Measurements from ENCODE around the gene AFAP1.

The AFAP1 gene

GRCh38 chr4:7874838-7875237 is 64.8 kb downstream of the AFAP1 start:
- no peaks in the 10 kb centered on the region for H3K36me3 ChIP-seq (ENCODE audit: control insufficient read depth, insufficient read depth, low read length)
- H3K9ac ChIP-seq (ENCODE audit: low read length): no peak overlapping the region
- H3K4me3 ChIP-seq (ENCODE audit: low read length): no peak overlapping the region
- no peaks in the 10 kb centered on the region for H3K27me3 ChIP-seq (ENCODE audit: control insufficient read depth, insufficient read depth, low read length)
- peaks cover 7% of the 10 kb centered on the region for H3K4me1 ChIP-seq (ENCODE audit: control insufficient read depth, insufficient read depth, low read length)
- no peaks in the 10 kb centered on the region for H3K9me3 ChIP-seq (ENCODE audit: control insufficient read depth, low read length)

- Histone ChIP-seq H3K27me3 (ENCODE audit: control insufficient read depth, insufficient read depth, low read length) (no peaks in the 10 kb centered on the region), H3K9me3 (ENCODE audit: control insufficient read depth, low read length) (no peaks in the 10 kb centered on the region), H3K36me3 (ENCODE audit: control insufficient read depth, insufficient read depth, low read length) (no peaks in the 10 kb centered on the region), H3K4me1 (ENCODE audit: control insufficient read depth, insufficient read depth, low read length) (peaks cover 7% of the 10 kb centered on the region), H3K4me3 (ENCODE audit: low read length) (no peak overlapping the region), H3K9ac (ENCODE audit: low read length) (no peak overlapping the region)
Observed at GRCh38 chr4:7873881-7874280, 65.8 kb downstream of the AFAP1 start.

DNA sequence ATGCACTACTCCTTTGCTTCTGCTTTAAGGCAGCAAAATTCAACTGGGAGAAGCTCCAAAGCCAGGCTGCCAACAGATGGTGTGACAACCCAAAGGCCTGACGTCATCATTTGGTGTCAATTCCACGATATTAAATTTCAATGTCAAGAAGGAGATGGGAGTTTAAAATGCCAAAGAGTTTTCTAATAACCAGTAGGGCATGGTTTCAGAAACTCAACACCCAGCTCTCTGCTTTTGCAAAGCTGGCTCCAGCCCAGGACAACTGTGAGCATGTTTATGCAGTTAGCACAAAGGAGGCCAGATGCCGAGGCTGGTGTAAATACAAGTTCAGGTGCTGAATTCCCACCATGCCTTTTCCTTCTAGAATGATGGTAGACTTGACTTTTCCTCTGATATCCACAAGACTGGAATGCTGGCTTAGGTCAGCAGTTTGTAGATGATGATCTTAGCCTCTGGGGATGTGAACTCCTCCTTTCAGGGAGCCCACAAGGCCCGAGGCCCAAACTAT is 67.3 kb downstream of the AFAP1 start:
- Histone ChIP-seq H3K4me1 (ENCODE audit: control insufficient read depth, insufficient read depth, low read length) (no peaks in the 10 kb centered on the region), H3K4me3 (ENCODE audit: low read length) (no peak overlapping the region), H3K36me3 (ENCODE audit: control insufficient read depth, insufficient read depth, low read length) (no peaks in the 10 kb centered on the region), H3K9ac (ENCODE audit: low read length) (no peak overlapping the region), H3K27me3 (ENCODE audit: control insufficient read depth, insufficient read depth, low read length) (no peaks in the 10 kb centered on the region), H3K9me3 (ENCODE audit: control insufficient read depth, low read length) (no peaks in the 10 kb centered on the region)

- Histone ChIP-seq H3K4me3 (ENCODE audit: low read length) (no peak overlapping the region), H3K27me3 (ENCODE audit: control insufficient read depth, insufficient read depth, low read length) (no peaks in the 10 kb centered on the region), H3K36me3 (ENCODE audit: control insufficient read depth, insufficient read depth, low read length) (no peaks in the 10 kb centered on the region), H3K9me3 (ENCODE audit: control insufficient read depth, low read length) (no peaks in the 10 kb centered on the region), H3K4me1 (ENCODE audit: control insufficient read depth, insufficient read depth, low read length) (no peaks in the 10 kb centered on the region), H3K9ac (ENCODE audit: low read length) (no peak overlapping the region)
Observed at GRCh38 chr4:7871356-7871755, 68.3 kb downstream of the AFAP1 start.

GRCh38 chr4:7868892-7869471 is 70.7 kb downstream of the AFAP1 start:
- Histone ChIP-seq H3K4me1 (ENCODE audit: control insufficient read depth, insufficient read depth, low read length) (no peaks in the 10 kb centered on the region), H3K9me3 (ENCODE audit: control insufficient read depth, low read length) (no peaks in the 10 kb centered on the region), H3K36me3 (ENCODE audit: control insufficient read depth, insufficient read depth, low read length) (no peaks in the 10 kb centered on the region), H3K9ac (ENCODE audit: low read length) (no peak overlapping the region), H3K27me3 (ENCODE audit: control insufficient read depth, insufficient read depth, low read length) (no peaks in the 10 kb centered on the region), H3K4me3 (ENCODE audit: low read length) (no peak overlapping the region)

- no peak overlapping the region for H3K9ac ChIP-seq (ENCODE audit: low read length)
- H3K27me3 ChIP-seq (ENCODE audit: control insufficient read depth, insufficient read depth, low read length): no peaks in the 10 kb centered on the region
- H3K9me3 ChIP-seq (ENCODE audit: control insufficient read depth, low read length): no peaks in the 10 kb centered on the region
- H3K4me3 ChIP-seq (ENCODE audit: low read length): no peak overlapping the region
- H3K36me3 ChIP-seq (ENCODE audit: control insufficient read depth, insufficient read depth, low read length): no peaks in the 10 kb centered on the region
- no peaks in the 10 kb centered on the region for H3K4me1 ChIP-seq (ENCODE audit: control insufficient read depth, insufficient read depth, low read length)
Observed at GRCh38 chr4:7868436-7868775, 71.3 kb downstream of the AFAP1 start.

DNA sequence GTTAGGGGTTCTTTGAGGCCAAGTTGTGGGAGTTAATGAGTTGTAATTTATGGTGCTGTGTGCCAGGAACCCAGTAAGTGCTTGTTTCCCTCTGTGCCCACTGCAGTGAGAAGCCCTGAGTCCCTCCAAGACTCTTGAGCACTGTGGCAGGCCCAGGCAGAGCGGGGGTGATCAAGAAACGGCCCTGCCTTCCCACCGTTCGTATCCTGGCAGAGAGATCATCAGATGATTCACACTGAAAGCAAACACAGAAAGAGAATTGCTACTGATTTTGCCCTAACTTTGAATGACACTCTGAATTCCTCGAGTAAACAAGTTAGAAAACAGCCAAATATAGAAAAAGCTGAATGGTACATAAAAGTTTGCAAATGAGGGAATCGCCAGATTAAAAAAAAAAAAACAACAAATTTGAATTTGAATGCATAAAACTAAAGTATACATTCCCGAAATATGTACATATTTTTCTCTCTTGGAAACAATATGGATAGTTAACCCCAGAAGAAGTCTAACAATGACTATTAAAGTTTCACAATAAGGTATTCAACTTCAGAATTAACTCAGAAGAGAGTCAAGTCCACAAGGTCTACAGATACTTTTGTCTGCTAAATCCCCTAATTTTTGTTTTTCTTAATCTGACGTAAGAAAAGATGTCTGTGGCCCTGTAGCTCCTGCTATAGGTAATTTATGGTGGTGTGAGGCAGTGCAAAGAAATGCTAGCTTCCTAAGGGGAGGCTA is 71.8 kb downstream of the AFAP1 start:
- Histone ChIP-seq H3K36me3 (ENCODE audit: control insufficient read depth, insufficient read depth, low read length) (no peaks in the 10 kb centered on the region), H3K4me3 (ENCODE audit: low read length) (no peak overlapping the region), H3K9me3 (ENCODE audit: control insufficient read depth, low read length) (no peaks in the 10 kb centered on the region), H3K9ac (ENCODE audit: low read length) (no peak overlapping the region), H3K27me3 (ENCODE audit: control insufficient read depth, insufficient read depth, low read length) (no peaks in the 10 kb centered on the region), H3K4me1 (ENCODE audit: control insufficient read depth, insufficient read depth, low read length) (no peaks in the 10 kb centered on the region)

GRCh38 chr4:7867191-7867590 is 72.5 kb downstream of the AFAP1 start:
- Histone ChIP-seq H3K4me3 (ENCODE audit: low read length) (no peak overlapping the region), H3K4me1 (ENCODE audit: control insufficient read depth, insufficient read depth, low read length) (no peaks in the 10 kb centered on the region), H3K27me3 (ENCODE audit: control insufficient read depth, insufficient read depth, low read length) (no peaks in the 10 kb centered on the region), H3K9ac (ENCODE audit: low read length) (no peak overlapping the region), H3K36me3 (ENCODE audit: control insufficient read depth, insufficient read depth, low read length) (no peaks in the 10 kb centered on the region), H3K9me3 (ENCODE audit: control insufficient read depth, low read length) (no peaks in the 10 kb centered on the region)

DNA sequence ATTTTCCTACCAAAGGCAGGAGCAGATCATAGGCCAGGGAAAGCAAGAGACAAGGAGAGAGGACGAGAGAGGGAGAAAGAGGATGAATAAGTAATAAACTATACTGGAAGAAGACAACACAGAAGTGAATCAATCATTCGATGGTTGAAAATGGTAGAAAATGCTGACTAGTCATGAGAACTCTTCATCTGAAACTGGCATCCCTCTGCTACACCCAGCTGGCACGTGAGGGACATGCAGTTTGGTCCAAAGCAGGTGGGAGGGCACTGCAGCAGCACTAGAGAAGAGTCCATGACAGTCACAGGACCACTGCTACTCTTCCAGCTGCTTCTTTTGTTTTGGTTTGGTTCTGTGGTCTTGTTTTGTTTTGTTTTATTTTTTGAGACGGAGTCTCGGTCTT is 74.1 kb downstream of the AFAP1 start:
- no peak overlapping the region for H3K4me3 ChIP-seq (ENCODE audit: low read length)
- H3K4me1 ChIP-seq (ENCODE audit: control insufficient read depth, insufficient read depth, low read length): no peaks in the 10 kb centered on the region
- no peaks in the 10 kb centered on the region for H3K9me3 ChIP-seq (ENCODE audit: control insufficient read depth, low read length)
- H3K27me3 ChIP-seq (ENCODE audit: control insufficient read depth, insufficient read depth, low read length): no peaks in the 10 kb centered on the region
- H3K9ac ChIP-seq (ENCODE audit: low read length): no peak overlapping the region
- H3K36me3 ChIP-seq (ENCODE audit: control insufficient read depth, insufficient read depth, low read length): no peaks in the 10 kb centered on the region

GRCh38 chr4:7864685-7865084 is 75.0 kb downstream of the AFAP1 start:
- Histone ChIP-seq H3K36me3 (ENCODE audit: control insufficient read depth, insufficient read depth, low read length) (no peaks in the 10 kb centered on the region), H3K27me3 (ENCODE audit: control insufficient read depth, insufficient read depth, low read length) (no peaks in the 10 kb centered on the region), H3K4me3 (ENCODE audit: low read length) (no peak overlapping the region), H3K9ac (ENCODE audit: low read length) (no peak overlapping the region), H3K4me1 (ENCODE audit: control insufficient read depth, insufficient read depth, low read length) (no peaks in the 10 kb centered on the region), H3K9me3 (ENCODE audit: control insufficient read depth, low read length) (no peaks in the 10 kb centered on the region)

- Histone ChIP-seq H3K27me3 (ENCODE audit: control insufficient read depth, insufficient read depth, low read length) (no peaks in the 10 kb centered on the region), H3K4me3 (ENCODE audit: low read length) (no peak overlapping the region), H3K4me1 (ENCODE audit: control insufficient read depth, insufficient read depth, low read length) (no peaks in the 10 kb centered on the region), H3K9ac (ENCODE audit: low read length) (no peak overlapping the region), H3K9me3 (ENCODE audit: control insufficient read depth, low read length) (no peaks in the 10 kb centered on the region), H3K36me3 (ENCODE audit: control insufficient read depth, insufficient read depth, low read length) (no peaks in the 10 kb centered on the region)
Observed at GRCh38 chr4:7863911-7864681, 75.6 kb downstream of the AFAP1 start.

DNA sequence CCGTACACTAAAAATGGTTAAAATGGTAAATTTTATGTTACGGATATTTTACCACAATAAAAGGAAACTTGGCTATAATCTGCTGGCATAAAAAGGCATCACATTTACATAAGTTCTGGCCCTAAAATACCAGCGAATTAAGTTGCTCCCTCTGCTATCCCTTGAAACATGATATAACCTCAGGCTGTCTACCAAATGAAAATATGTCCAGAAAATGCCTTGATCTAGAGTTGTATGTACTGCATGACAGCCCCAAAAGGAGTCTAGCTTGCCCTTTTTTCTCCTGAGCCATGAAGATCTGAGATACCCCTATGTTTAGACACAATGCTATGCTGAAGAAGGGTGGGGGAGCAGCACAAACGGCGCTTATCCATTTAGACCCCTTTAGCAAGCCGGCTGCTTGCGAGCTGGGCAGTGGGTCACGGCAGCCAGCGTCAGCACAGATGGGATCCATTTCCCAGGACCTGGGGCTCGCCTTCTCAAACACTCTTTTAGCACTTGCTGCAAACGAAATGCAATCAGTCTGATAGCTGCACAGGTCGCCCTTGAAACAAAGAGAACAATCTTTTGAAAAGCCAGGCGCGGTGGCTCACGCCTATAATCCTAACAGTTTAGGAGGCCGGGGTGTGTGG is 77.0 kb downstream of the AFAP1 start:
- no peak overlapping the region for H3K9ac ChIP-seq (ENCODE audit: low read length)

More for the DNA sequence above, 77.0 kb downstream of the AFAP1 start:
- no peaks in the 10 kb centered on the region for H3K9me3 ChIP-seq (ENCODE audit: control insufficient read depth, low read length)
- H3K36me3 ChIP-seq (ENCODE audit: control insufficient read depth, insufficient read depth, low read length): no peaks in the 10 kb centered on the region
- H3K4me3 ChIP-seq (ENCODE audit: low read length): no peak overlapping the region
- no peaks in the 10 kb centered on the region for H3K27me3 ChIP-seq (ENCODE audit: control insufficient read depth, insufficient read depth, low read length)
- no peaks in the 10 kb centered on the region for H3K4me1 ChIP-seq (ENCODE audit: control insufficient read depth, insufficient read depth, low read length)

Data from mucosa of stomach (tissue), 1 donor.